SK-N-SH treated with all-trans-retinoic acid at 6 μM for 48 hours (cell line): ENCODE measurements around the gene FAM20B.

Source experiments
- ATAC-seq: fragments of 200-7000 bp; cut with Tn5 transposase; 3 replicates; pipeline ENCODE4 v1.9.1; 2020; ENCODE audit warnings: mild to moderate bottlenecking, moderate library complexity
- ARNTL ChIP-seq: fragments of 450-650 bp; formaldehyde crosslinking; IDR thresholded peaks from 2 replicates; pipeline ENCODE4 v1.5.0; 2020; ENCODE audit warnings: low read depth, mild to moderate bottlenecking, moderate library complexity, borderline replicate concordance
- BACH2 ChIP-seq: fragments of 250-450 bp; sonication (Bioruptor Pico); IDR thresholded peaks from 2 replicates; pipeline ENCODE4 v1.9.0; 2021; ENCODE audit warnings: mild to moderate bottlenecking, borderline replicate concordance
- CSDC2 ChIP-seq: fragments of 250-450 bp; sonication (Bioruptor Pico); IDR thresholded peaks from 2 replicates; pipeline ENCODE4 v1.5.0; 2020; ENCODE audit warnings: mild to moderate bottlenecking, moderate library complexity
- GLIS3 ChIP-seq: fragments of 250-450 bp; sonication (Bioruptor Pico); IDR thresholded peaks from 2 replicates; pipeline ENCODE4 v1.5.0; 2020; ENCODE audit warnings: mild to moderate bottlenecking, moderate library complexity
- ISL1 ChIP-seq: fragments of 250-450 bp; sonication (Bioruptor Pico); IDR thresholded peaks from 2 replicates; pipeline ENCODE4 v2.1.2; 2022; ENCODE audit warnings: mild to moderate bottlenecking, moderate library complexity
- OSR1 ChIP-seq: fragments of 250-450 bp; sonication (Bioruptor Pico); IDR thresholded peaks from 2 replicates; pipeline ENCODE4 v1.8.0; 2022; ENCODE audit warnings: moderate library complexity, mild to moderate bottlenecking, inconsistent platforms
- PPARA ChIP-seq: fragments of 250-450 bp; sonication (Bioruptor Pico); IDR thresholded peaks from 2 replicates; pipeline ENCODE4 v1.5.0; 2020; ENCODE audit warnings: mild to moderate bottlenecking, borderline replicate concordance
- RARB ChIP-seq: fragments of 250-450 bp; sonication (Bioruptor Pico); IDR thresholded peaks from 2 replicates; pipeline ENCODE4 v1.8.0; 2021; ENCODE audit warnings: mild to moderate bottlenecking, moderate library complexity
- SNAI2 ChIP-seq: fragments of 250-450 bp; sonication (Bioruptor Pico); IDR thresholded peaks from 2 replicates; pipeline ENCODE4 v1.5.0; 2020; ENCODE audit warnings: mild to moderate bottlenecking, moderate library complexity
- TCF4 ChIP-seq: fragments of 250-450 bp; sonication (Bioruptor Pico); IDR thresholded peaks from 2 replicates; pipeline ENCODE4 v1.8.0; 2021; ENCODE audit warnings: mild to moderate bottlenecking, moderate library complexity, borderline replicate concordance
- TOX ChIP-seq: fragments of 250-450 bp; sonication (Bioruptor Pico); IDR thresholded peaks from 2 replicates; pipeline ENCODE4 v1.8.0; 2021; ENCODE audit warnings: mild to moderate bottlenecking, moderate library complexity, borderline replicate concordance
- ZC3H10 ChIP-seq: fragments of 250-450 bp; sonication (Bioruptor Pico); IDR thresholded peaks from 2 replicates; pipeline ENCODE4 v1.5.1; 2021; ENCODE audit warnings: mild to moderate bottlenecking, moderate library complexity
- ZFP3 ChIP-seq: fragments of 250-450 bp; sonication (Bioruptor Pico); IDR thresholded peaks from 2 replicates; pipeline ENCODE4 v1.5.0; 2020; ENCODE audit warnings: mild to moderate bottlenecking, moderate library complexity
- ZFP30 ChIP-seq: fragments of 450-650 bp; formaldehyde crosslinking; IDR thresholded peaks from 2 replicates; pipeline ENCODE4 v1.5.0; 2022; ENCODE audit warnings: mild to moderate bottlenecking, moderate library complexity
- ZNF565 ChIP-seq: fragments of 450-650 bp; formaldehyde crosslinking; conservative IDR thresholded peaks from 2 replicates; pipeline ENCODE4 v1.5.0; 2020; ENCODE audit warnings: low read depth, mild to moderate bottlenecking, moderate library complexity
- ZNF70 ChIP-seq: fragments of 450-650 bp; formaldehyde crosslinking; IDR thresholded peaks from 2 replicates; pipeline ENCODE4 v1.5.0; 2020; ENCODE audit warnings: mild to moderate bottlenecking, moderate library complexity
- ZNF8 ChIP-seq: fragments of 450-650 bp; formaldehyde crosslinking; IDR thresholded peaks from 2 replicates; pipeline ENCODE4 v1.5.0; 2020; ENCODE audit warnings: mild to moderate bottlenecking, moderate library complexity
- TF ChIP-seq, protein P1 (sequence below): fragments of 250-450 bp; sonication (Bioruptor Pico); IDR thresholded peaks from 2 replicates; pipeline ENCODE4 v1.5.1; 2020; ENCODE audit warnings: low read depth, mild to moderate bottlenecking, moderate library complexity
- TF ChIP-seq, protein P2 (sequence below): fragments of 250-450 bp; sonication (Bioruptor Pico); IDR thresholded peaks from 2 replicates; pipeline ENCODE4 v1.8.0; 2021; ENCODE audit warnings: low read depth, mild to moderate bottlenecking, moderate library complexity, borderline replicate concordance
- TF ChIP-seq, protein P3 (sequence below): fragments of 250-450 bp; sonication (Bioruptor Pico); IDR thresholded peaks from 2 replicates; pipeline ENCODE4 v1.8.0; 2020; ENCODE audit warnings: mild to moderate bottlenecking, moderate library complexity, borderline replicate concordance
- TF ChIP-seq, protein P4 (sequence below): fragments of 250-450 bp; sonication (Bioruptor Pico); IDR thresholded peaks from 2 replicates; pipeline ENCODE4 v1.5.0; 2020; ENCODE audit warnings: mild to moderate bottlenecking, moderate library complexity

FAM20B gene

DNA sequence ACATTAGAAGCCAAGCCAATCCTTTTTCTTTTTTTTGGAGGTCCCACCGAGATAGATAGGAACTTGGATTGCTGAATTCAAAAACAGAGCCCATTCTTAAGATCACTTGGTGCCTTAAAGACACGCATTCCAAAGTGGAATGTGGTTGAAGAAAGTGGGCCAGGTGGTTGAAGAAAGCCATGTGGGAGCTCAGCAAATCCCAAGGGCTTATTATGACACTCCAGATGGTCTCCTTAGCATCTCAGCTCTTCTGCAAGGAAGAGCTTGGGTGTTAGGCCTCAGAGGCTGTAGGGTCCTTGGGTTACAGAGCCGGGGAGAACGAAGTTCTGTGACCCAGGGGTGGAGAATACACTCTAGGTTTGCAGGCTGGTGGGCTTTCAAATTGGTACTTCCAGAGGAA, 69.7 kb downstream of the FAM20B start:
- TF ChIP-seq ISL1 (CRISPR knock-in tag) = no peak
- no peak for TF ChIP-seq ZNF70 (CRISPR knock-in tag)
- no peak for TF ChIP-seq PPARA (CRISPR knock-in tag)
- TF ChIP-seq, protein P1, sequence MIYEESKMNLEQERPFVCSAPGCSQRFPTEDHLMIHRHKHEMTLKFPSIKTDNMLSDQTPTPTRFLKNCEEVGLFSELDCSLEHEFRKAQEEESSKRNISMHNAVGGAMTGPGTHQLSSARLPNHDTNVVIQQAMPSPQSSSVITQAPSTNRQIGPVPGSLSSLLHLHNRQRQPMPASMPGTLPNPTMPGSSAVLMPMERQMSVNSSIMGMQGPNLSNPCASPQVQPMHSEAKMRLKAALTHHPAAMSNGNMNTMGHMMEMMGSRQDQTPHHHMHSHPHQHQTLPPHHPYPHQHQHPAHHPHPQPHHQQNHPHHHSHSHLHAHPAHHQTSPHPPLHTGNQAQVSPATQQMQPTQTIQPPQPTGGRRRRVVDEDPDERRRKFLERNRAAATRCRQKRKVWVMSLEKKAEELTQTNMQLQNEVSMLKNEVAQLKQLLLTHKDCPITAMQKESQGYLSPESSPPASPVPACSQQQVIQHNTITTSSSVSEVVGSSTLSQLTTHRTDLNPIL (CRISPR knock-in tag) = no peak
- TF ChIP-seq, protein P2, sequence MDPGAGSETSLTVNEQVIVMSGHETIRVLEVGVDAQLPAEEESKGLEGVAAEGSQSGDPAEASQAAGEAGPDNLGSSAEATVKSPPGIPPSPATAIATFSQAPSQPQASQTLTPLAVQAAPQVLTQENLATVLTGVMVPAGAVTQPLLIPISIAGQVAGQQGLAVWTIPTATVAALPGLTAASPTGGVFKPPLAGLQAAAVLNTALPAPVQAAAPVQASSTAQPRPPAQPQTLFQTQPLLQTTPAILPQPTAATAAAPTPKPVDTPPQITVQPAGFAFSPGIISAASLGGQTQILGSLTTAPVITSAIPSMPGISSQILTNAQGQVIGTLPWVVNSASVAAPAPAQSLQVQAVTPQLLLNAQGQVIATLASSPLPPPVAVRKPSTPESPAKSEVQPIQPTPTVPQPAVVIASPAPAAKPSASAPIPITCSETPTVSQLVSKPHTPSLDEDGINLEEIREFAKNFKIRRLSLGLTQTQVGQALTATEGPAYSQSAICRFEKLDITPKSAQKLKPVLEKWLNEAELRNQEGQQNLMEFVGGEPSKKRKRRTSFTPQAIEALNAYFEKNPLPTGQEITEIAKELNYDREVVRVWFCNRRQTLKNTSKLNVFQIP = no peak
- TF ChIP-seq ZFP30 (CRISPR knock-in tag) = no peak
- TF ChIP-seq, protein P3, sequence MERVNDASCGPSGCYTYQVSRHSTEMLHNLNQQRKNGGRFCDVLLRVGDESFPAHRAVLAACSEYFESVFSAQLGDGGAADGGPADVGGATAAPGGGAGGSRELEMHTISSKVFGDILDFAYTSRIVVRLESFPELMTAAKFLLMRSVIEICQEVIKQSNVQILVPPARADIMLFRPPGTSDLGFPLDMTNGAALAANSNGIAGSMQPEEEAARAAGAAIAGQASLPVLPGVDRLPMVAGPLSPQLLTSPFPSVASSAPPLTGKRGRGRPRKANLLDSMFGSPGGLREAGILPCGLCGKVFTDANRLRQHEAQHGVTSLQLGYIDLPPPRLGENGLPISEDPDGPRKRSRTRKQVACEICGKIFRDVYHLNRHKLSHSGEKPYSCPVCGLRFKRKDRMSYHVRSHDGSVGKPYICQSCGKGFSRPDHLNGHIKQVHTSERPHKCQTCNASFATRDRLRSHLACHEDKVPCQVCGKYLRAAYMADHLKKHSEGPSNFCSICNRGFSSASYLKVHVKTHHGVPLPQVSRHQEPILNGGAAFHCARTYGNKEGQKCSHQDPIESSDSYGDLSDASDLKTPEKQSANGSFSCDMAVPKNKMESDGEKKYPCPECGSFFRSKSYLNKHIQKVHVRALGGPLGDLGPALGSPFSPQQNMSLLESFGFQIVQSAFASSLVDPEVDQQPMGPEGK (CRISPR knock-in tag) = no peak
- TF ChIP-seq ZNF8 (CRISPR knock-in tag) = no peak
- no peak for TF ChIP-seq TOX (CRISPR knock-in tag)
- TF ChIP-seq OSR1 = no peak
- TF ChIP-seq TCF4 (CRISPR knock-in tag) = no peak
- no peak for TF ChIP-seq ARNTL
- no peak for TF ChIP-seq GLIS3 (CRISPR knock-in tag)
- TF ChIP-seq ZFP3 (CRISPR knock-in tag) = no peak
- TF ChIP-seq ZNF565 (CRISPR knock-in tag) = no peak
- no peak for TF ChIP-seq BACH2 (CRISPR knock-in tag)
- TF ChIP-seq ZC3H10 (CRISPR knock-in tag) = no peak
- TF ChIP-seq CSDC2 = no peak
- TF ChIP-seq, protein P4, sequence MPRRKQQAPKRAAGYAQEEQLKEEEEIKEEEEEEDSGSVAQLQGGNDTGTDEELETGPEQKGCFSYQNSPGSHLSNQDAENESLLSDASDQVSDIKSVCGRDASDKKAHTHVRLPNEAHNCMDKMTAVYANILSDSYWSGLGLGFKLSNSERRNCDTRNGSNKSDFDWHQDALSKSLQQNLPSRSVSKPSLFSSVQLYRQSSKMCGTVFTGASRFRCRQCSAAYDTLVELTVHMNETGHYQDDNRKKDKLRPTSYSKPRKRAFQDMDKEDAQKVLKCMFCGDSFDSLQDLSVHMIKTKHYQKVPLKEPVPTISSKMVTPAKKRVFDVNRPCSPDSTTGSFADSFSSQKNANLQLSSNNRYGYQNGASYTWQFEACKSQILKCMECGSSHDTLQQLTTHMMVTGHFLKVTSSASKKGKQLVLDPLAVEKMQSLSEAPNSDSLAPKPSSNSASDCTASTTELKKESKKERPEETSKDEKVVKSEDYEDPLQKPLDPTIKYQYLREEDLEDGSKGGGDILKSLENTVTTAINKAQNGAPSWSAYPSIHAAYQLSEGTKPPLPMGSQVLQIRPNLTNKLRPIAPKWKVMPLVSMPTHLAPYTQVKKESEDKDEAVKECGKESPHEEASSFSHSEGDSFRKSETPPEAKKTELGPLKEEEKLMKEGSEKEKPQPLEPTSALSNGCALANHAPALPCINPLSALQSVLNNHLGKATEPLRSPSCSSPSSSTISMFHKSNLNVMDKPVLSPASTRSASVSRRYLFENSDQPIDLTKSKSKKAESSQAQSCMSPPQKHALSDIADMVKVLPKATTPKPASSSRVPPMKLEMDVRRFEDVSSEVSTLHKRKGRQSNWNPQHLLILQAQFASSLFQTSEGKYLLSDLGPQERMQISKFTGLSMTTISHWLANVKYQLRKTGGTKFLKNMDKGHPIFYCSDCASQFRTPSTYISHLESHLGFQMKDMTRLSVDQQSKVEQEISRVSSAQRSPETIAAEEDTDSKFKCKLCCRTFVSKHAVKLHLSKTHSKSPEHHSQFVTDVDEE (CRISPR knock-in tag) = no peak
- ATAC-seq = no peak

DNA sequence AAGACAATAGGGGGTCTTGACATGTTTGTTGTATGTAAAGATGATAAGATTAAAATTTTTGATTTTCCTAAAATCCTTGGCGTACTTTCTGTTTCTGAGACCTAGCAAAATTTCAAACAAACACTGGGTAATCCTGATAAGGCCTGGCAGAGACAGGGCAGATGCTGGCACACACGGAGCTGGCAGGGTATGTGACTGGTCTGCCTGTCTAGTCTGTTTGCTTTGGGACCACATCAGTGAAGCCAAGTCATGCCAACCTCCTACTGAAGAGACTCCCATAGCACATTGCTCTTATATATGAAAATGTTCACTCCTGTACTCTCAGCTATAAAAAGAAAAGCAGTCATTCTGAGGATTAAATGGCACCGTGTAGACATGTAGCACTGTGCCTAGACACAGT, 70.2 kb downstream of the FAM20B start:
- no peak for TF ChIP-seq ZC3H10 (CRISPR knock-in tag)
- no peak for TF ChIP-seq ZFP3 (CRISPR knock-in tag)
- TF ChIP-seq ISL1 (CRISPR knock-in tag) = no peak
- no peak for TF ChIP-seq PPARA (CRISPR knock-in tag)
- TF ChIP-seq, protein P4 (CRISPR knock-in tag) = no peak
- no peak for ATAC-seq

DNA sequence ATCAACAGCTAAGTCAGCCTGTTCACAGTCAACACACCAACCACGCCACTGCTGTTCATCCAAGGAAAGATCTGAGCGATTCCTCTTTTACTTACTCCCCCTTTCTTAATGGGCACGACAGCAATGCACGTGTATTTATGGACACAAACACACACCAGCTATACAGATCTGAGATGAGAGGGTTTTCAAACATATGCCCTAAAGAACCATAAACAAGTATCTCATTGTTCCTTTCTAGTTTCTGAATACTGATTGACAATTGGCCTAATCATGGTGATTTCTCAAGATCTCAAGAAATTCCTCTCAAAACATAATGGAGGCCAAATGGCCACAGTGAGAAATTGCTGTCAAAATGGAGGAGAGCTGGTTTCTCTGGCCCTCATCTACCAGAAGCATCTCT, 74.2 kb downstream of the FAM20B start:
- no peak for TF ChIP-seq SNAI2 (CRISPR knock-in tag)
- no peak for TF ChIP-seq RARB (CRISPR knock-in tag)
- ATAC-seq = no peak
